ENCODE results near the gene SEMA3A. TPM values are rescaled to one million over a fixed set of nuclear protein-coding genes. Genes with fewer than 3 reads are reported as not detected.

The SEMA3A gene
- total RNA-seq, 1 experiment from 2014 or later, result 6.3 TPM

GRCh38 chr7:83984591-83984990, 210.0 kb downstream of the SEMA3A start:
- H3K4me1 ChIP-seq (replicated peaks; ENCODE audit: insufficient read depth), result no peaks in the 10 kb centered on the region
- H4K20me1 ChIP-seq (ENCODE audit: insufficient read depth), result no peaks in the 10 kb centered on the region
- no peaks in the 10 kb centered on the region for H3K36me3 ChIP-seq (ENCODE audit: low read depth)
- intact Hi-C loops (cut with micrococcal nuclease; ENCODE audit: unreplicated experiment), result no loop called here
- TF ChIP-seq CTCF (conservative IDR thresholded peaks at IDR 0.05), result no peak
- TF ChIP-seq EZH2 (IDR thresholded peaks at IDR 0.05; ENCODE audit: low read depth), result no peak
- CTCF ChIA-PET, result no interaction called here
- H3F3A ChIP-seq (ENCODE audit: insufficient read depth, low read depth), result no peaks in the 10 kb centered on the region
- POLR2A ChIA-PET (ENCODE audit: unreplicated experiment), result no interaction called here
- no peak overlapping the region for H3K4me2 ChIP-seq
- H3K79me2 ChIP-seq (ENCODE audit: low read depth), result no peaks in the 10 kb centered on the region
- no TSS peak for BruUV-seq (replicated peaks)
- no peak for DNase-seq
- no peaks in the 10 kb centered on the region for H3K9me3 ChIP-seq (ENCODE audit: insufficient read depth, low read depth)
- no peak overlapping the region for H2AFZ ChIP-seq
- no peak overlapping the region for H3K4me3 ChIP-seq
- no peaks in the 10 kb centered on the region for H3K9me2 ChIP-seq (ENCODE audit: insufficient read depth)
- no peaks in the 10 kb centered on the region for H3K27me3 ChIP-seq (ENCODE audit: insufficient read depth, low read depth)
- no peak overlapping the region for H3K27ac ChIP-seq

GRCh38 chr7:83984076-83984475, 210.5 kb downstream of the SEMA3A start:
- Histone ChIP-seq H3K4me3 (no peak overlapping the region), H2AFZ (no peak overlapping the region), H3K9me2 (ENCODE audit: insufficient read depth) (no peaks in the 10 kb centered on the region), H3K27me3 (ENCODE audit: insufficient read depth, low read depth) (no peaks in the 10 kb centered on the region), H3K4me2 (no peak overlapping the region), H3K27ac (no peak overlapping the region), H3K36me3 (ENCODE audit: low read depth) (no peaks in the 10 kb centered on the region), H3K79me2 (ENCODE audit: low read depth) (no peaks in the 10 kb centered on the region), H3K9me3 (ENCODE audit: insufficient read depth, low read depth) (no peaks in the 10 kb centered on the region), H3K4me1 (replicated peaks; ENCODE audit: insufficient read depth) (no peaks in the 10 kb centered on the region), H3F3A (ENCODE audit: insufficient read depth, low read depth) (no peaks in the 10 kb centered on the region), H4K20me1 (ENCODE audit: insufficient read depth) (no peaks in the 10 kb centered on the region)
- ChIA-PET CTCF (no interaction called here), POLR2A (ENCODE audit: unreplicated experiment) (no interaction called here)
- intact Hi-C loops (cut with micrococcal nuclease; ENCODE audit: unreplicated experiment), result no loop called here
- TF ChIP-seq CTCF (conservative IDR thresholded peaks at IDR 0.05), result no peak
- BruUV-seq (replicated peaks), result no TSS peak
- no peak for DNase-seq

GRCh38 chr7:83983606-83984005, 211.0 kb downstream of the SEMA3A start:
- CTCF ChIA-PET, result no interaction called here
- H3K4me2 ChIP-seq, result no peak overlapping the region
- no peaks in the 10 kb centered on the region for H3K36me3 ChIP-seq (ENCODE audit: low read depth)
- DNase-seq, result no peak
- H3K4me3 ChIP-seq, result no peak overlapping the region
- no peaks in the 10 kb centered on the region for H3K79me2 ChIP-seq (ENCODE audit: low read depth)
- H4K20me1 ChIP-seq (ENCODE audit: insufficient read depth), result no peaks in the 10 kb centered on the region
- TF ChIP-seq CTCF (conservative IDR thresholded peaks at IDR 0.05) (no peak), EZH2 (IDR thresholded peaks at IDR 0.05; ENCODE audit: low read depth) (no peak)
- H3K9me2 ChIP-seq (ENCODE audit: insufficient read depth), result no peaks in the 10 kb centered on the region
- no peak overlapping the region for H3K27ac ChIP-seq
- BruUV-seq (replicated peaks), result no TSS peak
- no peak overlapping the region for H2AFZ ChIP-seq
- H3K9me3 ChIP-seq (ENCODE audit: insufficient read depth, low read depth), result no peaks in the 10 kb centered on the region
- H3K27me3 ChIP-seq (ENCODE audit: insufficient read depth, low read depth), result no peaks in the 10 kb centered on the region
- H3F3A ChIP-seq (ENCODE audit: insufficient read depth, low read depth), result no peaks in the 10 kb centered on the region
- POLR2A ChIA-PET (ENCODE audit: unreplicated experiment), result no interaction called here
- intact Hi-C loops (cut with micrococcal nuclease; ENCODE audit: unreplicated experiment), result no loop called here
- no peaks in the 10 kb centered on the region for H3K4me1 ChIP-seq (replicated peaks; ENCODE audit: insufficient read depth)

All from PC-9 (cell line).